Activated T-cell treated with anti-CD3 and anti-CD28 coated beads, Interleukin-2, amount 50 U/mL, for 4 hours (primary cell): ENCODE data around the gene TMEM138. TPM values are rescaled to one million over a fixed set of nuclear protein-coding genes. Genes with fewer than 3 reads are reported as not detected.

Experiments
- total RNA-seq, 3 donors: library from RNA; stranded (reverse); gene quantifications; one replicate each; pipeline ENCODE4 v1.2.1, GENCODE V29; 2021

Gene TMEM138
- total RNA-seq, 3 donors from 2014 or later: 74.2 to 91.5 (median 81.2) TPM

Other genes starting within 250 kb of the TMEM138 start
- gene VPS37C, start 200.9 kb upstream of the TMEM138 start, total RNA-seq: 10 to 100 TPM; 16.1 to 18.4 (median 17.0) TPM
- not detected for gene PGA3, start 158.9 kb upstream of the TMEM138 start, total RNA-seq
- not detected for gene PGA4, start 140.0 kb upstream of the TMEM138 start, total RNA-seq
- not detected for gene PGA5, start 121.2 kb upstream of the TMEM138 start, total RNA-seq
- gene VWCE, start 67.1 kb upstream of the TMEM138 start, total RNA-seq: 10 to 100 TPM; 10.2 to 21.0 (median 15.5) TPM
- 100 to 1,000 TPM; 313 to 358 (median 327) TPM for gene DDB1, start 29.3 kb upstream of the TMEM138 start, total RNA-seq
- 10 to 100 TPM; 50.8 to 51.4 (median 51.1) TPM for gene TKFC, start 29.1 kb upstream of the TMEM138 start, total RNA-seq
- gene CYB561A3, start 492 bp upstream of the TMEM138 start, total RNA-seq: 10 to 100 TPM; 28.8 to 35.2 (median 33.3) TPM
- 10 to 100 TPM; 12.0 to 15.3 (median 14.0) TPM for gene TMEM216, start 30.2 kb downstream of the TMEM138 start, total RNA-seq
- 100 to 1,000 TPM; 131 to 142 (median 138) TPM for gene CPSF7, start 67.6 kb downstream of the TMEM138 start, total RNA-seq
- 10 to 100 TPM; 48.4 to 55.8 (median 49.3) TPM for gene SDHAF2, start 67.8 kb downstream of the TMEM138 start, total RNA-seq
- not detected for gene LRRC10B, start 146.4 kb downstream of the TMEM138 start, total RNA-seq
- gene SYT7, start 218.7 kb downstream of the TMEM138 start, total RNA-seq: under 1 TPM; 0.35 to 0.66 (median 0.38) TPM